Hindlimb muscle (tissue), 1 donor: ENCODE data around the gene NCR3LG1. TPM values are rescaled to one million over a fixed set of nuclear protein-coding genes. Genes with fewer than 3 reads are reported as not detected.

Experiments used
- DNase-seq: peaks from one replicate; pipeline ENCODE4 v3.0.0-alpha.2; 2013
- polyA plus RNA-seq: library from polyadenylated mRNA; unstranded; fragments of 120-200 nt; gene quantifications from one replicate; pipeline ENCODE4 v1.2.1, GENCODE V29; 2013; ENCODE audit not compliant: insufficient read length

NCR3LG1 gene
- polyA plus RNA-seq, 1 donor: 0.28 TPM

GRCh38 chr11:17371614-17372013 is 20.0 kb downstream of the NCR3LG1 start:
- no peak for DNase-seq

- DNase-seq: no peak
Observed at GRCh38 chr11:17375547-17375946, 23.9 kb downstream of the NCR3LG1 start.

DNA sequence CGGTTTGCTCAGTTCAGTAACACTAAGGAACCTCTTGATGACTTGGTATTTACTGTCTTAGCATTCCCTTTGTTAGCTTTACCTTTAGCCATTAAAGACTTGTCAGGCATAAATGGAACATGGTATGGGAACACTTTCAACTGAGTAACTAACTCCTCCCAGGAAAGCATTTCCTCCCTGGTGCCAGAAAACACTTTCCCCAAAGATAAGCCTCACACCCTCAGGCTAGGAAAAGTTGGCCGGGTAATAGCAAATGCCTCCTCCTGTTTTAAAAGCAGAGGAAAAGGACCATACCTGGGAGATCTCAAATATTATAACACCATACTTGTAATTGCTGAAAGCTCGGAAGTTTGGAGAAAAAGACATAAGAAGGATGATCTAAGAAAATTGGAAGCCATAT is 24.9 kb downstream of the NCR3LG1 start:
- DNase-seq: no peak

GRCh38 chr11:17378655-17379054 is 27.1 kb downstream of the NCR3LG1 start:
- no peak for DNase-seq

- DNase-seq: no peak
Observed at GRCh38 chr11:17379383-17380180, 28.0 kb downstream of the NCR3LG1 start.

DNA sequence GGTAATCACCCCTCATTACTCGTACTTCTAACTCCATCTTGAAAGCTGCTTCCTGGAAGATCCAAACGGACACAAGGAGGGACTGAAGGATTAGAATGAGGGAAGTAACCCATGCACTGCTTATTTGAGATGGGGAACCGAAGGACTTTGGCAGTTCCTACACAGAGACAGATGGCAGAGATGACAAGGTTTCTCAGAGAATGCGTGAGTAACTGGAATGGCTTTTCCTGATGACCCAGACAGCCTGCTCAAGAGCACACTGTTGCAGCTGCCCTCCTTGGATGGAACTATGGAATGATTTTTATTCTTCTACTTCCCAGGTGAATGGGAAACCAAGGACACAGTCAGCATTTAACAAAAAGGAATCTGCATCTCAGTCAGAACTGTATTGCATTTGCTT is 29.6 kb downstream of the NCR3LG1 start:
- DNase-seq: no peak

DNA sequence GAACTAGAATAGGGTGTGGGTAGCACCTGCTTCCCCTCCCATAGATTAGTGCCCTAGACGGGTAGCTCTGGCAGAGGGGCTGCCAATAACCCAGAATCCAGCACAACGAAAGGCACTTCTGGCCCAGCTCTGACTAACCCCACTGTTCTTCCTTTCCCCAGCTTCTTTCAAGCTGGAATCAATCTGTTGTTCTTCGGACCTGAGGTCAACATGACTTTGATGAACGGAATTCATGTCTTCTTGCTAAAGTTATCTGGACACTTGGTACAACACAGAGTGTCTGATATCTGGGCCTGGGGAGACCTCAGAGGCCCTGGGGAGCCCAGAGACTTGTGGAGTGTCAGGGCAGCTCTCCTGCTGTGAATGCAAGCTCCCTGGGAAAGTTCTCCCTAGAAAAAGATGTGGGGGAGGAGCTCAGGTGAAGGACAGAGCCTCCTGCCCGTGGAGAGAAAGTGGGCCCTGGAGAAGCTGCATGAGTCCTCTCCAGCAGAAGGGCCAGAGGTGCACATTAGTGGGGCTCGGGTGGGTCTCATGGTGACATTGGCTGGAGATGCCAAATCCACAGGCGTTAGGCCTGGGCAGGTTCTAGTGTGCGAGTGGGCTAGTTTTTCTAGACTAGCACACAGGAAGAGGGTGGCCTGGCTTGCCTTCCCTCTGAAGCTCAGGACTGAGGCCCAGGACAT is 30.6 kb downstream of the NCR3LG1 start:
- DNase-seq: no peak

DNA sequence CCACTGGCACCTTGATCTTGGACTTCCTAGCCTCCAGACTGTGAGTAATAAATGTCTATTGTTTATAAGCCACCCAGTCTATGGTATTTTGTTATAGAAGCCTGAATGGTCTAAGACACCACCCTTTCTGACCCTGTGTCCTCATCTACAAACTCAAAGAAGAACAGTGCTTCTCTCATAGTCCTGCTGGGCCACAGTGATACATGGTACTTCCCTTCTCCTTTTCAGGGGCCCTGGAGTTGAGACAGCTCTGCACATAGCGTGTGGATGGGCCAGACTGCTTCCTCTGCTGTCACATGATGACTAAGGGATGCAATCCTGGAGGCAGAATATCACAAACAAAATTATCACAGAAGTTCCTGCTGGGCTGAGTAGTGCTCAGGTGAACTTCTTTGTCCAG is 31.9 kb downstream of the NCR3LG1 start:
- DNase-seq: no peak

GRCh38 chr11:17384002-17384511 is 32.5 kb downstream of the NCR3LG1 start:
- DNase-seq: peak; percentile 78

- no peak for DNase-seq
Observed at GRCh38 chr11:17385492-17385891, 33.9 kb downstream of the NCR3LG1 start.

DNA sequence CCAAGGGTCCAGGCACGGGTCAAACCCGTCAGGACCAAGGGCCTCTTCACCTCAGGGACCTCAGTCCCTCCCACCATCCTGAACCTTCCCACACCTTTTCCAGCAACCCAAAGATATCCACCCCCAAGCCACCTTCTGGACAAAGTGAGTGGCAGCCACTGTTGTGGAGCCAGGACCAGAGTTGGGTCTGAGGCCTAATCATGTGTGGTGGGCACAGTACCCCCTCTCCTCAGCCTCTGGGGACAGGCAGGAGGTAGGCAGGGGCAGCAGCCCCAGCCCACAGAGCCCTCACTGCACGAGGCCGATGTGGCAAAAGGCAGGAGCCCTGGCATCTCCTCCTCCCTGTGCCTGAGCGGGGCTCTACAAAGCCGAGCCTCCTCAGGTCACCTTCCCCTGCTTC is 34.3 kb downstream of the NCR3LG1 start:
- DNase-seq: no peak

- no peak for DNase-seq
Observed at GRCh38 chr11:17386331-17387084, 34.9 kb downstream of the NCR3LG1 start.

DNA sequence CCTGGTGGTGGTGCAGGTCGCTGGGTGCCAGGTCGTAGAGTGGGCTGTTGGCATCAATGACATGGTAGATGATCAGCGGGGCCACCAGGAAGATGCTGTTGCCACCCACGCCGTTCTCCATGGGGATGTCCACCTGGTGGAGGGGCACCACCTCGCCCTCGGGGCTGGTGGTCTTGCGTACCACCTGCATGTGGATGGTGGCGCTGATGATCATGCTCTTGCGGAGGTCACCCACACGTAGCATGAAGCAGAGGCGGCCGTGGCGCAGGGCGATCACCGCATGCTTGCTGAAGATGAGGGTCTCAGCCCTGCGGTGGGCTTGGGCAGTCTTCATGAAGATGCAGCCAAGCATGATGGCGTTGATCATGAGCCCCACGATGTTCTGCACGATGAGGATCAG is 35.7 kb downstream of the NCR3LG1 start:
- DNase-seq: no peak

DNA sequence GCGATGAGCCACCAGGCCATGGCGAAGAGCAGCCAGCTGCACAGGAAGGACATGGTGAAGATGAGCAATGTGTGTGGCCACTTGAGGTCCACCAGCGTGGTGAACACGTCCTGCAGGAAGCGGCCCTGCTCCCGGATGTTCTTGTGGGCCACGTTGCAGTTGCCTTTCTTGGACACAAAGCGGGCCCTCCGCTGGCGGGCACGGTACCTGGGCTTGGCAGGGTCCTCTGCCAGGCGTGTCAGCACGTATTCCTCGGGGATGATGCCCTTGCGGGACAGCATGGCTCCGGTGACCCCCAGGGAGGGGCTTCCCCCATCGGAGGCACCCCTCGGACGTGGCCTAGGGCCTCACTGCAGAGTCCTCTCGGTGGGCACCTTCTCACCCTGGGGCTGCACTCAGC is 36.2 kb downstream of the NCR3LG1 start:
- no peak for DNase-seq

DNA sequence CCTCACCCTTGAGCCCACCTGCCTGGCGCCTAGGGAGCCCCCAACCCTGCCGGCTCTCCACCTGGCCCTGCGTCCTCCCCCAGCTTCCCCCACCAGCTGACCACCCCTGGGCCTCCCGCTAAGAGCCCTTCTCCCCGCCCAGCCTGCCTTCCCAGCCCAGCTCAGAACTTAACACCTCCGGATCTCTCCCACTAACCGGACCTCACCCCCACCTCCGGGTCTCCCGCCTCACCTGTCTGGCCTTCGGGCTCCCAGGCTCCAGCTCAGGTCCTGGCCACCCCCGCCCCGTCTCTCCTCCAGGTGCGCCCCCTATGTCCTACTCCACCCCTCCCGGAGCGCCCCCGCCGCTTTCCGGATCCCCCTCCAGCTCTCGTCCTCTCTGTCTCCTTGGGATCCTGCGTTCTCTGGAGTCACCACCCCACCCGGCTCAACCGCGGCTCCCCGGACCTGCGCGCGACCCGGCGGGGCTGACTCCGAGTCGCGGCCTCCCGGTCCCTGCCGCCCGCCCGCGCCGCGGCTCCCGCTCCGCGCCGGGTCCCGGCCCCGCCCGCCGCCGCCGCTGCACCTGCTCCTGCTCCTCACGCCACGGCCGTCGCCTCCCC is 37.1 kb downstream of the NCR3LG1 start, which contains the start of gene KCNJ11:
TSS of gene KCNJ11 (minus strand) at position 51 of the 602 bp plus-strand sequence. CDS start 568 bp downstream, outside the sequence.
- DNase-seq: no peak

DNA sequence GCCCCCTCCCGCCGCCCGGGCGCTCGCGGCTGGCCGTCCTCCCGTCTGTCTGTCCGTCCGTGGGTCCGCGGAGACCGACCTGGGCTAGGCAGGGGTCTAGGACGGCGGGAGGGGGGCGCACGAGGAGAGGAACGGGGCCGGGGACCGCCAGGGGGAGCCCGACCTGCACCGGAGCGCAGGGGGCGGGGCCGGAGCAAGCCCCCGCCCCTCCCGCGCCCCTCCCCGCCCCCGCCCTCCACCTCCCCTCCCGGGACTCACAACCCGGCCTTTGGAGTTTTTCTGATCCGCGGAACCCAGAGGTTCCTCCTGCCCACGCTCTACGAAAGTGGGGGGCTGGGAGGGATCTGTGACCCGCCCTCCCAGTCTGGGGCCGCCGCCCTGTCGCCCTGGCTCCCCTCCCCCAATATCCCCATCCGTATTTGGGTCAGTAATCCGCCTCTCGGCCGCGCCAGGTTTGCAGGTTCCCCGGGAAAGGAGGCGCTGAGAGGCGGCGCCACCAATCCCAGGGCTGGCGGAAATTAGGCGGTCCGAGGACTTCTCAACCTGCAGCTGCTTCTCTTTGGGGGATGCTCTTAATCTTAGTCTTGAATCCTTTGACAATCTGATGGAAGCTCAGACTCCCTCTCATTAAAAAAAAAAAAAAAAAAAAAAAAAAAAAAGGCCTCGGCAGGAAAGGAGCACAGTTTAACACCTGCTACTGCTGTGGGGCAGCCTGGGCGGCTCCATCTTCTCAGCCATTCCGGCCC is 37.8 kb downstream of the NCR3LG1 start:
- peak; percentile 33 for DNase-seq

GRCh38 chr11:17389957-17390649 is 38.5 kb downstream of the NCR3LG1 start:
- no peak for DNase-seq

DNA sequence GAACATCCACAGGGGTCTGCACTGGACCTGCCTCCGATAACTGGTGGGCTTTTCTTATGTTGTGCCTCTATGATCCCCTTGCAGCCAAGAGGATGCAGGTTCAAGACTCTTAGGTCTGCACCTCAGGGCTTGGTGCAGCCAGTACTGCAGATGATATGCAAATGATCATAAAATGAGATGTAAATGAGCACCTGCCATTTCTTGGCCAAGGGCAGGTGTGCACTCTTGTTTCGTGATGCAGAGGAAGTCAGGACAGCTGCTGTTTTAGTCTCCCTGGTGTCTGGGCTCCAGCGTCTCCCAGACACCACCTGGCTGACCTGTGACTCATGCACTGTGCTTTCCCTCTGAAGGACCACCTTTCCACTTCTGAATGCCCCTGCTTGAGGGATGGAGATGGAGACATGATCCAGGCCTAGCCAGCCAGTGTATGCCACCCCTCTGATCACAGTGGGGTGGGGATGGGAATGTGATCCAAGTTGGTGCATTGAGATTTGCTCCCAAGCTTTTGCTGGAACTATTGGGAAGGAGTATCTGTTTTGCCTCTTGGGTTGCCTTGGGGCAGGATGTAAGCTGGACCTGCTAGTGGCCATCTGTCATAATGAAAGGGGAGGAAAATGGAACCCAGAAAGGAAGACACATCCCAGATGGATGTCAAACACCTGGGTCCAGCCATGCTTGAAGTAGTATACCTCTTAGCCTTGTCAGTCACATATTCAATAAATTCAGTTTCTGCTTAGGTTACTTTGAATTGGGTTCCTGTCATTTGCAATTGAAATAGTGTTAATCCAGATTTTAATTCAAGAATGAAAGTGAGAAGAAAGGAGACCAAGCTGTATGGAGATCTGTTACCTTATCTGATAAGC is 40.1 kb downstream of the NCR3LG1 start:
- no peak for DNase-seq

GRCh38 chr11:17392872-17393271 is 41.3 kb downstream of the NCR3LG1 start:
- no peak for DNase-seq

DNA sequence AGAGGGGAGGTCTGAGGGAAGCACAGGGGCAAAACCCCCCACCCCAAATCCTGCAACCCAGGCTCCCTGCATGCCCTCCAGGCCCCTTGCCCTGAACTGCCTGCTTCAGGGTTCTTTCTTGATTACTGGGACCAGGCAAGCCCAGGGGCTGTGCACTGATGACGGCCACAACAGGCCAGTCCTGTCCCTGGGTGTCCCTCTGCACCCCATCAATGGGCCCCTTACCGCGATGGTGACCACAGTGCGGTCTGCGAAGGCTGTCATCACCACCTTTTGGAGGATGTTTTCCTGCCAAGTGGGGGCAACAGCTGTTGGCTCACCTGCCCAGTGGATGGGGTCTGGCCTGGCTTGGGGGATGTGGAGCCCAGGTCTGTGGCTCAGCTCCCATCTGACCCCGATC is 41.9 kb downstream of the NCR3LG1 start:
- DNase-seq: no peak
